SIG-M5 (cell line): ENCODE measurements around the gene PHACTR3.

Experiments
- DNase-seq: peaks from one replicate; lab custom pipeline; 2025; lab: John Stamatoyannopoulos, UW

Gene PHACTR3

GRCh38 chr20:59816146-59816738 lies 211.9 kb downstream of the PHACTR3 start:
- DNase-seq = no peak

GRCh38 chr20:59817406-59817805 lies 213.1 kb downstream of the PHACTR3 start:
- DNase-seq = no peak

GRCh38 chr20:59817846-59818615 lies 213.7 kb downstream of the PHACTR3 start:
- DNase-seq = no peak

- DNase-seq = no peak
These were observed 214.6 kb downstream of the PHACTR3 start for GRCh38 chr20:59818911-59819310.

- no peak for DNase-seq
These were observed 215.3 kb downstream of the PHACTR3 start for GRCh38 chr20:59819496-59820203.

- DNase-seq = no peak
These were observed 216.1 kb downstream of the PHACTR3 start for GRCh38 chr20:59820204-59821041.

- DNase-seq = no peak
These were observed 216.9 kb downstream of the PHACTR3 start for GRCh38 chr20:59821201-59821600.

GRCh38 chr20:59821788-59822187 lies 217.4 kb downstream of the PHACTR3 start:
- no peak for DNase-seq

- DNase-seq = no peak
These were observed 218.1 kb downstream of the PHACTR3 start for GRCh38 chr20:59822291-59823029.

- no peak for DNase-seq
These were observed 218.7 kb downstream of the PHACTR3 start for GRCh38 chr20:59823030-59823423.

GRCh38 chr20:59823491-59824259 lies 219.3 kb downstream of the PHACTR3 start:
- no peak for DNase-seq

GRCh38 chr20:59824711-59825562 lies 220.6 kb downstream of the PHACTR3 start:
- DNase-seq = no peak

- DNase-seq = no peak
These were observed 221.2 kb downstream of the PHACTR3 start for GRCh38 chr20:59825563-59825920.

- DNase-seq = no peak
These were observed 221.8 kb downstream of the PHACTR3 start for GRCh38 chr20:59825944-59826759.

- no peak for DNase-seq
These were observed 223.1 kb downstream of the PHACTR3 start for GRCh38 chr20:59827138-59828056.

GRCh38 chr20:59828125-59829053 lies 224.0 kb downstream of the PHACTR3 start:
- no peak for DNase-seq
